ENCODE results near the gene ZNF587.
"Not testable (repeated sequence)": the region's sequence is repeated elsewhere in the genome, so short reads cannot be mapped to it uniquely, and the experiment has no call there.

Gene ZNF587

DNA sequence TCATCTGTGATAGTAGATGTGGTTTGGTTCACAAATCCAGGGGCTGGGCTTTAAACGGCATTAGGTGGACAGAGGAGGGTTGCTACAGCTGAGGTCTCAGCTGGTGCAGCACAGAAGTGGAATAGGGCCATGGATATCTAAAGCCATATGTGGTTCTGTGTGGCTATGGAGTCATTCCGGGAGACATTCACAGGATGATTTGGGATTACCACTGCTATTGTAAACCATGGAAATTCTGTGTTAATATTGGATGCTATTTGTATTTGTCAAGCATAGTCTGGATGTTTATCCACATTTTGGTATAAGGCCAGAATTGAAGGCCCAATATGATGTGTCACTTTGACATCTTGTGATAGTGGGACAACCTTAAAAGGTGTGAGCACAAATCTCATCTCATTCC is 26.5 kb upstream of the ZNF587 start:
- DNase-seq, result not testable (repeated sequence)

DNA sequence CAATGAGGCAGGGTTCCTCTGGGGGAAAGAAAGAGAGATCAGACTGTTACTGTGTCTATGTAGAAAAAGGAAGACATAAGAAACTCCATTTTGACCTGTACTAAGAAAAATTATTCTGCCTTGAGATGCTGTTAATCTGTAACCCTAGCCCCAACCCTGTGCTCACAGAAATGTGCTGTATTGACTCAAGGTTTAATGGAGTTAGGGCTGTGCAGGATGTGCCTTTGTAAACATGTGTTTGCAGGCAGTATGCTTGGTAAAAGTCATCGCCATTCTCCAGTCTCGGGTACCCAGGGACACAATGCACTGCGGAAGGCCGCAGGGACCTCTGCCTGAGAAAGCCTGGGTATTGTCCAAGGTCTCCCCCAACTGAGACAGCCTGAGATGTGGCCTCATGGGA is 26.1 kb upstream of the ZNF587 start:
- not testable (repeated sequence) for DNase-seq

DNA sequence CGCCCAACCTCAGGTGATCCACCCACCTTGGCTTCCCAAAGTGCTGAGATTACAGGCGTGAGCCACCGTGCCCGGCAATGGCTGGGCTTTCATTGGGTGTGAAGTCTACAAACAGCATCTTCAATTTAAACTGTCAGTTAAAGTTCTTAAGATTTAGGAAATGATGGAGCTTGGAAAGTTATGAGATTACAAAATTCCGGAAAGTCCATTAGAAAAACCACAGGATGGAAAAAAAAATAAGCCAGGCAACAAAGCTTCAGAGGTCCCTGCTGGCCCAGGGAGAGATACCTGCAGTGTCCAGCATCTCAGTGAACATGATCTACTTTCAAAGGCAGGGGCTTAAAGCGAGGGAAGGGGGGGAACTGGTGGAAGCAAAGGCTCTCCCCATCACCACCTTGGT is 24.1 kb upstream of the ZNF587 start:
- no peak for DNase-seq

DNA sequence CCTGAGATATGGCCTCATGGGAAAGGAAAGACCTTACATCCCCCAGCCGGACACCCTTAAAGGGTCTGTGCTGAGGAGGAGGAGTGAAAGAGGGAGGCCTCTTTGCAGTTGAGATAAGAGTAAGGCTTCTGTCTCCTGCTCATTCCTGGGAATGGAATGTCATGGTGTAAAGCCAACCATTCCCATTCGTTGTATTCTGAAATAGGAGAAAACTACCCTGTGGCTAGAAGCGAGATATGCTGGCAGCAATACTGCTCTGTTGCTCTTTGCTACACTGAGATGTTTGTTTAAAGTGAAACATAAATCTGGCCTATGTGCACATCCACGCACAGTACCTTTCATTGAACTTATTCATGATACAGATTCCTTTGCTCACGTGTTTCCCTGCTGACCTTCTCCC is 20.3 kb upstream of the ZNF587 start:
- DNase-seq, result no peak

DNA sequence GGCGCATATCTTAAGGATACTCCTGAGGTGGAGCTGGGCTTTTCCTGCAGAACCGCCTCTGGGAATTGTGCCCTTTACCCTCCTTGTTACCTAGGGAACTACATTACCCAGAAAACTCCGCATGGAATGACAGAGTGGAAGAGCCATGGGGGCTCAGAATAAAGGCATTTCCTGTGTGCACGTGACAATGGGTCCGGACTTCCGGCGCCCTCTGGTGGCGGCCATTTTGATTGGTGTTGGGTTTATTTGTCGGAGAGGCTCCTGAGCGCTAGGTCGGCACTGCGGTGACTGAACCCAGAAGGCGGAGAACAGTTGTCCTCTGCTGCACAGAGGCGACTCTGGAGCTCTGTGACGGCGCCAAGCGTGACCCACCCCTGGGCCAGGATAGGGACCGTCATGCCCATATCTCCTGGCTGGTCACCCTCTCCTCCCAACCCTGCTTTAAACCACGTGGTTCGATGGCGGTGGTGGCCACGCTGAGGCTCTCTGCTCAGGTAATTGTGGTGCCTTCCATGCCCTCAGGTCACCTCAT is 19.5 kb upstream of the ZNF587 start, which contains the start of gene ZNF587B:
Gene ZNF587B (plus strand): TSS at position 229 of the 532 bp plus-strand sequence. CDS start 230 bp downstream, at position 459.
- peak in 5 of 6 experiments; percentile 3 to 30 (median 12) for DNase-seq

DNA sequence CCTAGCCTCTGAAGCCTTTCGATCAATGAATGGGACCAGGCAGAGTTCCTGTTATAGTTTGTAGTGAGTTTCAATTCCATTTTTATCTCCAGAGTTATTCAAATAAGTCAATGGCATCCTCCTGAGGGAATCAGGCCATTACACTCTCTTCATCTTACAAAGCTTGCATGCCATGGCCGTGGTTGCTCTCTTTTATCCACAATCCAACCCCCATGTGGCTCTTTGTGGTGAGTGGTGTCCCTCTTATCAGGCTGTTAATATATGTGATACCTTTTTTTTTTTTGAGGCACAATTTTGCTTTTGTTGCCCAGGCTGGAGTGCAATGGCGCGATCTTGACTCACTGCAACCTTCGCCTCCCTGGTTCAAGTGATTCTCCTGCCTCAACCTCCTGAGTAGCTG is 12.7 kb upstream of the ZNF587 start:
- not testable (repeated sequence) for DNase-seq

DNA sequence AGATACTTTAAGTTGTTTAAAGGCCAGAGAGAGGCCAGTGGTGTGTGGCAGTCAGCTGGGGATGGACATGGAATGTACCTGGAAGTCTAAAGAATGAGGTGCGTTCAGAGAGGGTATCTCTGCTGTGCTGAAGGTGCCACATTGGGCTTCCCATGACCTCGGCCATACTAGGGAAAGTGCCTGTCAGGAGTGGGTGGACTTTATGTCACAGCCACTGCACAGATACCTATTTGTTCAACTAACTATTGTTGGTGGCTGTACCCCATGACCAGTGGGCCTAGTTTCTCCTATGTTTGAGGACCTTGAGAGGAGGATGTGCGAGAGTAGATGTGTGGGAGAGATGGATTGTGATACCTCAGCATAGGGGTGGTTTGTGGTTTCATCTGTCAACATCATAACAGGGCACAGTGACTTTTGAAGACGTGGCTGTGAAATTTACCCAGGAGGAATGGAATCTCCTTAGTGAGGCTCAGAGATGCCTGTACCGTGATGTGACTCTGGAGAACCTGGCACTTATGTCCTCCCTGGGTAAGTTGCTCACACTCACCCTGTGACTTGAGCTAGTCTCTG is 11.0 kb upstream of the ZNF587 start:
- not testable (repeated sequence) for DNase-seq

DNA sequence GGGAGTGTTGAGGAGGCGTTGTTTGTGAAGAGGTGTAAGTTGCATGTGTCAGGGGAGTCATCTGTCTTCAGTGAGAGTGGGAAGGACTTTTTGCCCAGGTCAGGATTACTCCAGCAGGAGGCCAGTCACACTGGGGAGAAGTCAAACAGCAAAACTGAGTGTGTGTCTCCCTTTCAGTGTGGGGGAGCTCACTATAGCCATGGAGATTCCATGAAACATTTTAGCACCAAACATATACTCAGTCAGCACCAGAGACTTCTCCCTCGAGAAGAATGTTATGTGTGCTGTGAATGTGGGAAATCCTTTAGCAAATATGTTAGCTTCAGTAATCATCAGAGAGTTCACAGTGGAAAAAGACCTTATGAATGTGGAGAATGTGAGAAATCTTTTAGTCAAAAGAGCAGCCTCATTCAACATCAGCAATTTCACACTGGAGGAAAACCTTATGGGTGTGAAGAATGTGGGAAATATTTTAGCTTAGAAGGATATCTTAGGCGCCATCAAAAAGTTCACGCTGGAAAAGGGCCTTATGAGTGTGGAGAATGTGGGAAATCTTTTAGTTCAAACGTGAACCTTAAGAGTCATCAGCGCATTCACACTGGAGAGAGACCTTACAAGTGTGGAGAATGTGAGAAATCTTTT is 8.4 kb upstream of the ZNF587 start:
- no peak for DNase-seq

DNA sequence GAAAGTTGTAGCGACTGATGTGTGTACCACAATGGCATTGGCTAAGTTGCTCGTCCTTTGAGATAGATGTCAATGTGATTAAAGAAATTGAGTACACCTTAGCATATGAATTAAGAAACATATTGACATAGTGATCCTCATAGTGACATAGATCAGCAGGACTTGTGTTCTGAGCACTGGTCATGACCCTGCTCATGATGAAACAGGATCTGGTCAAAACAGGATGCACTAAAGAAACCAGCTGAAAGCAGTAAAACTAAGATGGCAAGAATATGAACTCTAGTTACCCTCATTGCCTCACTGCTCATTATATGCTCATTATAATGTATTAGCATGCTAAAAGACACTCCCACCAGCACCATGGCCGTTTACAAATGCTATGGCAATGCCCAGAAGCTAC is 2.5 kb upstream of the ZNF587 start:
- not testable (repeated sequence) for DNase-seq

DNA sequence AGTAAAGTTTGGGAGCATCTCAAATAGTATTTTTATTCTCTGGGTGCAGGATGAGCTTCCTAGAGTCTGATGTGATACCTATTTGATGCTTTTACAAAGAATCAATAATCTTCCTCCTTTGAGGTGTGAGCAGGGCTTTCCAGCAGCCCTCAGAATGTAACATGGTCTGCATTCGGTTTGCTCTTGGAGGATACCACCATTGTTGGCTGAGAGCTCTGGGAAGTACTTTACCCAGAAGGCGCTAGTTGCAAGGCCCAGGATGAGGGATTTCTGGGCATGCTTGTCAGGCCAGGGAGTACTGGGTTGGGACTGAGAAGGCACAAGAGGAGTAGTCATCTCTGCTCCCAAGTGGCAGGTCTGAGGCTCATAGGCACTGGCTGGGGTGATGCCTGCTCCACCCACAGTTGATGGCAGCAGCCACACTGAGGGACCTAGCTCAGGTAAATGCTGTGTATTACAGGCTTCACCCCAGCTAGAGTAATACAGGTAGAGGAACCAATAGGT is 445 bp upstream of the ZNF587 start:
- DNase-seq, result not testable (repeated sequence)

DNA sequence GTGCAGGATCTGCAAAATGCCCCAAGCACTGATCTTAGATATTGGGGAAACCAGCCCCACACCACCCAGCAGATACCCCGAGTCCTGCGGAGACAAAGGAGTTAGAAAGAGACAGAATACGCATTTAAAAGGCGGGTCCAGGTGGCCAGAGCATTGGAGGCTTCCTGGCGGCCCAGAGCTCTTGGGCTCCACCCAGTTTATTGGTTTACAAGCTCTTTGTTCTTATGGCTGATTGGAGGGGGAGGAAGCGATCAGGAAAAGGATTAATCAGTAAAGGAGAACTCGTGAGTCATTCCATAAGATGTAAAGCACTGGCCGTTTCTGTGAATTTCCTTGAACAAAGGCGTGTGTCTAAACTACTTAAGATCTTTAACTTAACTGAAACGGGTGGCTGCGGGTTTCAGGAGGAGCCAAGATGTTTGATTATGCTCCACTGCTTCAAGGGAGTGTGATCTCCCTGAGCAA is 926 bp downstream of the ZNF587 start:
- no peak for DNase-seq

DNA sequence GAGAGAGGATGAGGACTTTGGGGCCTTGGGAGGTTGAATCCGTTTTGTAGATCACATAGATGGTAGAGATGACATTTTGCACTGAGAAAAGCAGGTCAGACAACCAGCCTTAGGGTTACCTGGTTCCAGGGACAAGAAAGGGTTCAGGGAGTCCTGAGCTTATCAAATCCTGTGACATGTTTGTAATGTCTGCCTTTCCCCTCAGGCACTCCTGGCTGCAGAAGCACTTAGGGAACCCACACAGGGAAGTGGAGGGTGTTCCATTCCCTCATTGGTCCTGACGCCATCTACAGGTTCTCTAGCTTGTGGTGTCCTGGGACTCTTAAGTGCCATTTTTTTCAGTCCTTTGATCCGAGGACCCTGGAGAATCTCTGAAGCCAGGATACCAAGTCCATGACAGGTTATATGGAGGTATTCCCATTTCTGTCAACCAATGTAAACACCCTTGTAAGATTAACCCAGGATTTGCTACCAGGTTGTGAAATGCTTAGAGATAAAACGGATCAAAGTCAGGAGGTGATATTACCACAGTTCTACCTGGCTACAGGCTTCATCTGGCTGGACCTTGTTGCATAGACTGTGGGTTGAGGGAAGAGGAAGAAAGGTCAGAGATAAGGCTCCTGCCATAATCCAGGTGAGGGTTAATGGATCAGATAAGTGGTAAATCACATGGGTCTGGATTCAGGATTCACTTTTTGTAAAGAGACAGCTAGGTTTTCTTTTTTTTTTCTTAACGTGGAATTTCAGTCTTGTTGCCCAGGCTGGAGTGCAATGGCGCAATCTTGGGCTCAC is 2.3 kb downstream of the ZNF587 start:
- DNase-seq, result not testable (repeated sequence)

DNA sequence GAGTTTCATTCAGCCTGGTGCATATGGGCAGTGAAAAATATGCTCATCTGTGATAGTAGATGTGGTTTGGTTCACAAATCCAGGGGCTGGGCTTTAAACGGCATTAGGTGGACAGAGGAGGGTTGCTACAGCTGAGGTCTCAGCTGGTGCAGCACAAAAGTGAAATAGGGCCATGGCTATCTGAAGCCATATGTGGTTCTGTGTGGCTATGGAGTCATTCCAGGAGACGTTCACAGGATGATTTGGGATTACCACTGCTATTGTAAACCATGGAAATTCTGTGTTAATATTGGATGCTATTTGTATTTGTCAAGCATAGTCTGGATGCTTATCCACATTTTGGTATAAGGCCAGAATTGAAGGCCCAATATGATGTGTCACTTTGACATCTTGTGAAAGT is 4.5 kb downstream of the ZNF587 start:
- DNase-seq, result not testable (repeated sequence)

DNA sequence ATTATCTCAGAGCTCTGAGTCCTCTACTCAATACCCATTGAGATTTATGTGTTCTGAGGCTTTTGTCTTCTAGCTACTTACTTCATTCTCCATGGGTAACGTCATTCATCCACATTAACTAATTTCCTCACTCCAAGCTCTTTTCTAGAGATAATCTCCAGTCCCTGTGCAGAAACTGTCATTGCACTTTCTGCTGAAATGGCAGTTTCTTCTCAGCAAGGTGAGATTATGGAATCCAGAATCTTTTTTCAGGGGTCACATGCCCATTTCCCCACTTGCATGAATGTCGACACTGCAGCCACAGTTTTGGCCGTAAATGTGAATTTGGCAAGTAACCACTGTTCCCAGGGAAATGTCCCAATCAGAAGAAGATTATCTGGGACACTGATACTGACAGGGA is 12.7 kb downstream of the ZNF587 start:
- not testable (repeated sequence) for DNase-seq

DNA sequence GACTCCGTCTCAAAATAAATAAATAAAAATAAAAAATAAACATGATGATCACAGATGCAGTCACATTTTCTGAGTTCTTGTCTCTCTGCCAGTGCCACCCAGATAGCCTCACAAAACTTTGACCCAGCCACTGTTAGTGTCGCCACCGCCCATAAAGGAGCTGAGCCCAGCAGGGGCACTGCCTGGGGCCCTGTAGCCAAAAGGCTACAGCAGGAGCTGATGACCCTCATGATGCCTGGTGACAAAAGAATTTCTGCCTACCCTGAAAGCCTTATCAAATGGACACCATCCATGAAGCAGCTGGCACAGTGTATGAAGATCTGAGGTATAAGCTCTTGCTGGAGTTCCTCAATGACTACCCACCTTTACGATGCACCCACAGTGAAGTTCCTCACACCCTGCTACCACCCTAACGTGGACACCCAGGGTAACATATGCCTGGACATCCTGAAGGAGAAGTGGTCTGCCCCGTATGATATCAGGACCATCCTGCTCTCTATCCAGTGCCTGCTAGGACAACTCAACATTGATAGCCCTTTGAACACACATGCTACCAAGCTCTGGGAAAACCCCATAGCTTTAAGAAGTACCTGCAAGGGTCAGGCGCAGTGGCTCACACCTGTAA is 18.3 kb downstream of the ZNF587 start:
- DNase-seq, result no peak

DNA sequence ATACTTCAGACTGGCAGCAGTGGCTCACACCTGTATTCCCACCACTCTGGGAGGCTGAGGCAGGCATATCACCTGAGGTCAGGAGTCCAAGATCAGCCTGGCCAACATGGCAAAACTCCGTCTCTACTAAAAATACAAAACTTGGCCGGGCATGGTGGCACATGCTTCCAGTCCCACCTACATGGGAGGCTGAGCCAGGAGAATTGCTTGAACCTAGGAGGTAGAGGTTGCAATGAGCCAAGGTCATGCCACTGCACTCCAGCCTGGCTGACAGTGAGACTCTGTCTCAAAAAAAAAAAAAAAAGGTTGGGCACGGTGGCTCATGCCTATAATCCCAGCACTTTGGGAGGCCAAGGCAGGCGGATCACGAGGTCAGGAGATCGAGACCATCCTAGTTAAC is 20.0 kb downstream of the ZNF587 start:
- DNase-seq, result not testable (repeated sequence)

DNA sequence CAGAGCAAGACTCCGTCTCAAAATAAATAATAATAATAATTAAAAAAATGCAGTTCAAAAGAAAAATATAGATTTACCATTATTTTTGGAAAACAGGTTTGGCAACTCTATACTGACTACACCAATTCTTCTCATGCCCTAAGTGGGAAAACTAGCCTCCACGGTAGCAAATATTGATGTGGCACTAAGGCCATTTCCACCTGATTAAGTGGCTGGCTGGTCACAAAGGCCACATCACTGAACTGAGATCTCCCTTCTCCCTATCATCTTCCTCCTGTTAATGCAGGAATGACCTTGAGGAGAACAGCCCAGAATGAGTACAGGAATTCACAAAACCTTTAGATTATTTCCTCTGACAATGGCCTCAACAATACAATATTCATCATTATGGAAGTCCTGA is 20.6 kb downstream of the ZNF587 start:
- DNase-seq, result no peak

DNA sequence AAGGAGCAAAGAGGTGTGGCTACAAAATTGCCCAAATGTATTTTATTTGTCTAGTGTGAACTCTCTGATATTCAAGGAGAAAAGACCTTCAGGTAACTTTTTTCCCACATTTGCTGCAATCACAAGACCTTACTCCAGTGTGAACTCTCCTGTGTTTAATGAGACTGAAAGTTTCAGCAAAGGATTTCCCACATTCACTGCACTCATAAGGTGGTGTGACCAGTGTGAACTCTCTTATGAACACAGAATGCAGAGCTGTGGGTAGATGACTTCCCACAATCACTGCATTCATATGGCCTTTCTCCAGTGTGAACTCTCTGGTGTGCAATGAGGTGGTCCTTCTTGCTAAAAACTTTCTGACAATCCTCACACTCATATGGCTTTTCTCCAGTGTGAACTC is 22.8 kb downstream of the ZNF587 start:
- DNase-seq, result no peak

DNA sequence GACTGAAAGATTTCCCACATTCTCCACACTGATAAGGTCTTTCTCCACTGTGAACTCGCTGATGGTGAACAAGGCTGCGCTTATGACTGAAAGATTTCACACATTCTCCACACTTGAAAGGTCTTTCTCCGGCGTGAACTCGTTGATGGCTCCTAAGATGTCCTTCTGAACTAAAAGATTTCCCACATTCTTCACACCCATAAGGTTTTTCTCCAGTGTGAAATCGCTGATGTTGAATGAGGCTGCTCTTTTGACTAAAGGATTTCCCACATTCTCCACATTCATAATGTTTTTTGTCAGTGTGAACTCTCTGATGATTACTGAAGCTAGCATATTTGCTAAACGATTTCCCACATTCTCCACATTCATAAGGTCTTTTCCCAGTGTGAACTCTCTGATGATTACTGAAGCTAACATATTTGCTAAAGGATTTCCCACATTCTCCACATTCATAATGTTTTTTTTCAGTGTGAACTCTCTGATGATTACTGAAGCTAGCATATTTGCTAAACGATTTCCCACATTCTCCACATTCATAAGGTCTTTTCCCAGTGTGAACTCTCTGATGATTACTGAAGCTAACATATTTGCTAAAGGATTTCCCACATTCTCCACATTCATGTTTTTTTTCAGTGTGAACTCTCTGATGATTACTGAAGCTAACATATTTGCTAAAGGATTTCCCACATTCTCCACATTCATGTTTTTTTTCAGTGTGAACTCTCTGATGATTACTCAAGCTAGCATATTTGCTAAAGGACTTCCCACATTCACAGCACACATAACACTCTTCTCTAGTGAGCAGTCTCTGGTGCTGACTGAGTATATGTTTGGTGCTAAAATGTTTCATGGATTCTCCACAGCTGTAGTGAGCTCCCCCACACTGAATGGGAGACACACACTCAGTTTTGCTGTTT is 24.5 kb downstream of the ZNF587 start:
- DNase-seq, result not testable (repeated sequence)

DNA sequence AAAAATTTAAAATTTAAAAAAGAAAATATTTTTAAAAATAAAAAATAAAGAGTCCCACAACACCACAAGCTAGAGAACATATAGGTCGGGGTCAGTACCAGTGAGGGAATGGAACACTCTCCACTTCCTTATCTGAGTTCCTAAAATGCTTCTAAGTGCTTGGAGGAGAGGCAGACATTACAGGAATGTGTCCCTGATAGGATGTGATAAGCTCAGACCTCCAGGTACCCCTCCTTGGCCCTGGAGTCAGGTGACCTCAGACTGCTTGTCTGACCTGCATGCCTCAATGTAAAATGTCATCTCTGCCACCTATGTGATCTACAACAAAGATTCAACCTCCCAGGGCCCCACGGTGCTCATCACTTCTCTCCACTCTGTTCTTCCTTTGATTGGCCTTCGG is 36.4 kb downstream of the ZNF587 start:
- DNase-seq, result no peak

DNA sequence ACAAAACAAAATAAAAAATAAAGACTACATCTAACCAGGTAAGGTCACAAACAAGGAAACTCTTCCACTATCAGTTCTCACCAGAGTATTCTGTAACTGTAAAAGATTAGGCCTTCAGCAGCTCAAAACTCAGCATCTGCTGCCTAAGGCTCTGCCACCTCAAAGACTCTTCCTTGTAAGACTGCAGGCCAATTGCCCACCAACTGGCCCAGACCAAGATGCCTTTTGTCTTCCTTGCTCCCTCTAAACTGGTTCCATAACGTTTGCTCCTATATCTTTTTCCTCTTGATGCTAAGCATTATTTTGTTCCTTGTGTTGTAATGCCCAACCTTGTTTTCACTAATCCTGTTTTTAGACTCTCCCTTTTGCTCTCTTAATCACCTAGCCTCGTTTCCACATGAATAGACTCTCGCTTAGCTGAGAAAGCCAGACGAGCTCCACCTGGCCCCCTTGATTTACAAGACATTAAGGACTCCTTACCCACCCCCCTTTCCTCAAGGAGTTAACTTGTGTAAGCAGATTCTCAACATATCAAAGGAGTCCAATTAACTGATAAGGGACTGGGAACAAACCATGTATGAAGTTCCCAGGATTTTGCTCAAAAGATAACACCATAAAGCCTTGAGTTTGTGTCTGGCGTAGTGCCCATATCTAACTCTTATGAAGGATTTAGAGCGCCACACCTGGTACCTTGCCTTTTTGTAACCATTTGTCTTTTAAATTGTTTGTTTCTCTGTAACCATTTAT is 37.7 kb downstream of the ZNF587 start:
- DNase-seq, result no peak
